WTC11 (cell line): Measurements from ENCODE around the gene TMEM38A. TPM values are rescaled to one million over a fixed set of nuclear protein-coding genes. Genes with fewer than 3 reads are reported as not detected.
A peak's percentile ranks its signal among the peaks of the same experiment; 100 is the strongest.

Experiments used
- ATAC-seq: fragments of 200-7000 bp; cut with Tn5 transposase; 2 replicates; pipeline ENCODE4 v1.10.0; 2021; ENCODE audit warnings: mild to moderate bottlenecking, moderate library complexity
- CTCF ChIA-PET: fragments of 300-600 bp; sonication (Branson Sonifier 250); formaldehyde crosslinking; loops from one replicate; lab custom pipeline; 2021; ENCODE audit warnings: antibody characterized with exemption; lab: Charles Lee
- POLR2A ChIA-PET: fragments of 350-600 bp; sonication (Branson Sonifier 250); formaldehyde crosslinking; loops from one replicate; lab custom pipeline; 2021; ENCODE audit warnings: antibody characterized with exemption; lab: Charles Lee
- DNase-seq: peaks from one replicate; pipeline ENCODE4 v3.0.0; 2021; ENCODE audit warnings: low spot score
- H3K27ac Mint-ChIP-seq: 2 replicates; pipeline ENCODE4 v1.8.0; 2021; ENCODE audit warnings: mixed read lengths
- H3K27me3 Mint-ChIP-seq: 2 replicates; pipeline ENCODE4 v1.8.0; 2021; ENCODE audit warnings: low read depth, mild to moderate bottlenecking, moderate library complexity, mixed read lengths
- H3K36me3 Mint-ChIP-seq: 2 replicates; pipeline ENCODE4 v1.8.0; 2021; ENCODE audit warnings: mixed read lengths
- H3K4me1 Mint-ChIP-seq: 2 replicates; pipeline ENCODE4 v1.8.0; 2022; ENCODE audit warnings: mixed read lengths
- H3K4me3 Mint-ChIP-seq: 2 replicates; pipeline ENCODE4 v1.8.0; 2021; ENCODE audit warnings: mild to moderate bottlenecking, moderate library complexity, mixed read lengths
- H3K9me3 Mint-ChIP-seq: 2 replicates; pipeline ENCODE4 v1.8.0; 2021; ENCODE audit warnings: mixed read lengths
- ATF1 ChIP-seq: sonication (generic); formaldehyde crosslinking; IDR thresholded peaks from 2 replicates; pipeline ENCODE4 v1.8.1; 2023; ENCODE audit warnings: mild to moderate bottlenecking, moderate library complexity, missing genetic modification reagents
- CREM ChIP-seq: sonication (generic); formaldehyde crosslinking; IDR thresholded peaks from 2 replicates; pipeline ENCODE4 v1.8.1; 2022; ENCODE audit warnings: mild to moderate bottlenecking, missing genetic modification reagents, moderate library complexity
- FOXK1 ChIP-seq: sonication (generic); formaldehyde crosslinking; IDR thresholded peaks from 2 replicates; pipeline ENCODE4 v1.8.0; 2022; ENCODE audit warnings: mild to moderate bottlenecking, moderate library complexity, missing genetic modification reagents
- HMGA2 ChIP-seq: fragments of 250-450 bp; sonication (Bioruptor Pico); IDR thresholded peaks from 2 replicates; pipeline ENCODE4 v1.4.0; 2021; ENCODE audit warnings: mild to moderate bottlenecking, moderate library complexity
- JUN ChIP-seq: sonication (generic); formaldehyde crosslinking; IDR thresholded peaks from 2 replicates; pipeline ENCODE4 v1.8.0; 2023; ENCODE audit warnings: mild to moderate bottlenecking, missing genetic modification reagents
- KAT7 ChIP-seq: sonication (generic); formaldehyde crosslinking; IDR thresholded peaks from 2 replicates; pipeline ENCODE4 v1.8.1; 2023; ENCODE audit warnings: missing genetic modification reagents, mild to moderate bottlenecking, borderline replicate concordance
- MXD4 ChIP-seq: fragments of 250-450 bp; sonication (Bioruptor Pico); IDR thresholded peaks from 2 replicates; pipeline ENCODE4 v1.8.0; 2021; ENCODE audit warnings: mild to moderate bottlenecking, moderate library complexity, borderline replicate concordance
- NFYB ChIP-seq: sonication (generic); formaldehyde crosslinking; conservative IDR thresholded peaks from 2 replicates; pipeline ENCODE4 v1.8.0; 2022; ENCODE audit warnings: low read depth, missing genetic modification reagents
- OVOL2 ChIP-seq: fragments of 250-450 bp; sonication (Bioruptor Pico); IDR thresholded peaks from 2 replicates; pipeline ENCODE4 v1.9.0; 2021; ENCODE audit warnings: mild to moderate bottlenecking, borderline replicate concordance
- PRRX2 ChIP-seq: fragments of 250-450 bp; sonication (Bioruptor Pico); IDR thresholded peaks from 2 replicates; pipeline ENCODE4 v1.8.0; 2021; ENCODE audit warnings: mild to moderate bottlenecking
- RORB ChIP-seq: fragments of 250-450 bp; sonication (Bioruptor Pico); IDR thresholded peaks from 2 replicates; pipeline ENCODE4 v1.9.0; 2021; ENCODE audit warnings: mild to moderate bottlenecking
- TCF7 ChIP-seq: sonication (generic); formaldehyde crosslinking; IDR thresholded peaks from 2 replicates; pipeline ENCODE4 v1.8.0; 2022; ENCODE audit warnings: mild to moderate bottlenecking, low read depth, missing genetic modification reagents, moderate library complexity
- TEAD4 ChIP-seq: sonication (generic); formaldehyde crosslinking; IDR thresholded peaks from 2 replicates; pipeline ENCODE4 v1.8.0; 2022; ENCODE audit warnings: mild to moderate bottlenecking, missing genetic modification reagents
- ZBTB21 ChIP-seq: sonication (generic); formaldehyde crosslinking; IDR thresholded peaks from 2 replicates; pipeline ENCODE4 v1.8.1; 2023; ENCODE audit warnings: mild to moderate bottlenecking, missing genetic modification reagents, borderline replicate concordance
- ZNF219 ChIP-seq: sonication (generic); formaldehyde crosslinking; IDR thresholded peaks from 2 replicates; pipeline ENCODE4 v1.8.0; 2023; ENCODE audit warnings: missing genetic modification reagents, mild to moderate bottlenecking, borderline replicate concordance
- ZNF232 ChIP-seq: sonication (generic); formaldehyde crosslinking; IDR thresholded peaks from 2 replicates; pipeline ENCODE4 v1.8.0; 2022; ENCODE audit warnings: mild to moderate bottlenecking, missing genetic modification reagents
- ZNF263 ChIP-seq: sonication (generic); formaldehyde crosslinking; IDR thresholded peaks from 2 replicates; pipeline ENCODE4 v1.8.1; 2022; ENCODE audit warnings: low read depth, mild to moderate bottlenecking, moderate library complexity, missing genetic modification reagents
- ZNF317 ChIP-seq: sonication (generic); formaldehyde crosslinking; IDR thresholded peaks from 2 replicates; pipeline ENCODE4 v1.8.1; 2023; ENCODE audit warnings: low read depth, mild to moderate bottlenecking, moderate library complexity, missing genetic modification reagents, borderline replicate concordance
- total RNA-seq: library from RNA; stranded (reverse); gene quantifications from 3 replicates; pipeline ENCODE4 v1.2.3, GENCODE V29; 2021
- TF ChIP-seq, protein P1 (sequence below): sonication (generic); formaldehyde crosslinking; IDR thresholded peaks from 2 replicates; pipeline ENCODE4 v1.8.1; 2022; ENCODE audit warnings: missing genetic modification reagents, borderline replicate concordance
- TF ChIP-seq, protein P2 (sequence below): fragments of 200-600 bp; IDR thresholded peaks from 2 replicates; pipeline ENCODE4 v1.8.0; 2022; ENCODE audit warnings: antibody characterized with exemption
- TF ChIP-seq, protein P3 (sequence below): fragments of 250-450 bp; sonication (Bioruptor Pico); conservative IDR thresholded peaks from 2 replicates; pipeline ENCODE4 v1.9.0; 2021; ENCODE audit warnings: mild to moderate bottlenecking
- TF ChIP-seq, protein P4 (sequence below): sonication (generic); formaldehyde crosslinking; IDR thresholded peaks from 2 replicates; pipeline ENCODE4 v1.8.1; 2022; ENCODE audit warnings: low read depth, mild to moderate bottlenecking, moderate library complexity, missing genetic modification reagents, borderline replicate concordance
- TF ChIP-seq, protein P5 (sequence below): sonication (generic); formaldehyde crosslinking; IDR thresholded peaks from 2 replicates; pipeline ENCODE4 v1.8.0; 2022; ENCODE audit warnings: mild to moderate bottlenecking, missing genetic modification reagents
- TF ChIP-seq, protein P6 (sequence below): sonication (generic); formaldehyde crosslinking; conservative IDR thresholded peaks from 2 replicates; pipeline ENCODE4 v1.8.1; 2022; ENCODE audit warnings: mild to moderate bottlenecking, missing genetic modification reagents
- TF ChIP-seq, protein P7 (sequence below): fragments of 250-450 bp; sonication (Bioruptor Pico); IDR thresholded peaks from 2 replicates; pipeline ENCODE4 v1.9.0; 2021; ENCODE audit warnings: mild to moderate bottlenecking, borderline replicate concordance

TMEM38A gene
- total RNA-seq, 1 experiment from 2014 or later = 9.5 TPM

DNA sequence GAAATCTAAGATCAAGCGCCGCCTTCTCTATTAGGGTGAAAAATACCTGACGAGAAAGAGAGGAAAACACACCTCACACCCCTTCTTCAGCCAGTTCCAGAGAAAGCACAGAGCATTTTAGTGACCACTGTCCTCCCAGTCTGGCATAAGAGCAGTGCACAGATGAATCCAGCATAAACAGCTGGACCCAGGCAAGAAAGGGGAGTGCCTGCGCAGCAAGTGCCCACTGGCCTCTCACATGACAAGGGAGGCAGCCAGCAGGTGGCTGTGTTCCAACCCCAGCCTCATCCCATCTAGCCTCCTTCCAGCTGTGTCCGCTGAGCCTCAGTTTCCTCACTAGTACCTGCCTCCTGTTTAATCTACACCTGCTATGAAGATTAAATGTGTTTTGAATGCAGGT lies 40.9 kb upstream of the TMEM38A start:
- Mint-ChIP-seq H3K4me1 (peaks cover 39% of the 10 kb centered on the region), H3K4me3 (no peak overlapping the region), H3K36me3 (no peaks in the 10 kb centered on the region), H3K27me3 (no peaks in the 10 kb centered on the region), H3K9me3 (no peaks in the 10 kb centered on the region), H3K27ac (no peak overlapping the region)
- TF ChIP-seq, protein P1, sequence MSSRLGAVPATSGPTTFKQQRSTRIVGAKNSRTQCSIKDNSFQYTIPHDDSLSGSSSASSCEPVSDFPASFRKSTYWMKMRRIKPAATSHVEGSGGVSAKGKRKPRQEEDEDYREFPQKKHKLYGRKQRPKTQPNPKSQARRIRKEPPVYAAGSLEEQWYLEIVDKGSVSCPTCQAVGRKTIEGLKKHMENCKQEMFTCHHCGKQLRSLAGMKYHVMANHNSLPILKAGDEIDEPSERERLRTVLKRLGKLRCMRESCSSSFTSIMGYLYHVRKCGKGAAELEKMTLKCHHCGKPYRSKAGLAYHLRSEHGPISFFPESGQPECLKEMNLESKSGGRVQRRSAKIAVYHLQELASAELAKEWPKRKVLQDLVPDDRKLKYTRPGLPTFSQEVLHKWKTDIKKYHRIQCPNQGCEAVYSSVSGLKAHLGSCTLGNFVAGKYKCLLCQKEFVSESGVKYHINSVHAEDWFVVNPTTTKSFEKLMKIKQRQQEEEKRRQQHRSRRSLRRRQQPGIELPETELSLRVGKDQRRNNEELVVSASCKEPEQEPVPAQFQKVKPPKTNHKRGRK (CRISPR knock-in tag) = no peak
- TF ChIP-seq MXD4 (CRISPR knock-in tag) = no peak
- no peak for TF ChIP-seq KAT7 (CRISPR knock-in tag)
- no peak for TF ChIP-seq ZNF317 (CRISPR knock-in tag)
- TF ChIP-seq FOXK1 = no peak
- TF ChIP-seq RORB = no peak
- TF ChIP-seq OVOL2 = no peak
- no peak for TF ChIP-seq NFYB
- TF ChIP-seq, protein P2, sequence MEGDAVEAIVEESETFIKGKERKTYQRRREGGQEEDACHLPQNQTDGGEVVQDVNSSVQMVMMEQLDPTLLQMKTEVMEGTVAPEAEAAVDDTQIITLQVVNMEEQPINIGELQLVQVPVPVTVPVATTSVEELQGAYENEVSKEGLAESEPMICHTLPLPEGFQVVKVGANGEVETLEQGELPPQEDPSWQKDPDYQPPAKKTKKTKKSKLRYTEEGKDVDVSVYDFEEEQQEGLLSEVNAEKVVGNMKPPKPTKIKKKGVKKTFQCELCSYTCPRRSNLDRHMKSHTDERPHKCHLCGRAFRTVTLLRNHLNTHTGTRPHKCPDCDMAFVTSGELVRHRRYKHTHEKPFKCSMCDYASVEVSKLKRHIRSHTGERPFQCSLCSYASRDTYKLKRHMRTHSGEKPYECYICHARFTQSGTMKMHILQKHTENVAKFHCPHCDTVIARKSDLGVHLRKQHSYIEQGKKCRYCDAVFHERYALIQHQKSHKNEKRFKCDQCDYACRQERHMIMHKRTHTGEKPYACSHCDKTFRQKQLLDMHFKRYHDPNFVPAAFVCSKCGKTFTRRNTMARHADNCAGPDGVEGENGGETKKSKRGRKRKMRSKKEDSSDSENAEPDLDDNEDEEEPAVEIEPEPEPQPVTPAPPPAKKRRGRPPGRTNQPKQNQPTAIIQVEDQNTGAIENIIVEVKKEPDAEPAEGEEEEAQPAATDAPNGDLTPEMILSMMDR = no peak
- TF ChIP-seq TEAD4 (CRISPR knock-in tag) = no peak
- no peak for TF ChIP-seq ATF1 (CRISPR knock-in tag)
- TF ChIP-seq JUN (CRISPR knock-in tag) = no peak
- TF ChIP-seq, protein P3, sequence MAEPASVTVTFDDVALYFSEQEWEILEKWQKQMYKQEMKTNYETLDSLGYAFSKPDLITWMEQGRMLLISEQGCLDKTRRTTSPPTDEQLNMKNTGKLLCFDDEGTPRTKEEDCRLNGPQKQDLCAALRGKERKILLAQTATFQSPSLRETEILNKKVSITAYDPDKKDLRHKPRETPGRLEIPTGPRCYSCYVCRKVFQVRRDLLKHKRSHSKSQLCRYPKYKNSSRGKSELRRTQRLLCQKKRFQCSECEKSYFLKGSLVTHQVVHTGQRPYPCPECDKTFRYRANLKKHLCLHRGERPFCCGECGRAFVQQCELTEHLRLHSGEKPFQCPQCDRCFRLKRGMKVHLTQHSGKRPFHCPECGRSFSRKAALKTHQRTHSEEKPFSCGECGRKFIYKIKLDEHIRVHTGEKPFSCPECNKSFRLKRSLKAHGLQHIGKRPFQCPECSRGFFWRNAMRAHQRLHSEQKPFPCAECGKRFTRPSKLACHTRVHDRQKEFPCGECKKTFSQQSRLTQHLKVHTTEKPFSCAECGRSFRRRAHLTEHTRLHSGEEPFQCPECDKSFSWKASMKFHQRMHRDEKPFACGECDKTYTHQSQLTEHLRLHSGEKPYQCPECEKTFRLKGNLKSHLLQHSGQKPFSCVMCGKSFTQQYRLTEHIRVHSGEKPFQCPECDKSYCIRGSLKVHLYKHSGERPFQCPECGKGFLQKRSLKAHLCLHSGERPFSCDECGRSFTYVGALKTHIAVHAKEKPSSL (CRISPR knock-in tag) = no peak
- no peak for TF ChIP-seq ZBTB21 (CRISPR knock-in tag)
- TF ChIP-seq TCF7 (CRISPR knock-in tag) = no peak
- TF ChIP-seq PRRX2 (CRISPR knock-in tag) = no peak
- CTCF ChIA-PET = no interaction called here
- POLR2A ChIA-PET = no interaction called here
- ATAC-seq = no peak
- no peak for DNase-seq

DNA sequence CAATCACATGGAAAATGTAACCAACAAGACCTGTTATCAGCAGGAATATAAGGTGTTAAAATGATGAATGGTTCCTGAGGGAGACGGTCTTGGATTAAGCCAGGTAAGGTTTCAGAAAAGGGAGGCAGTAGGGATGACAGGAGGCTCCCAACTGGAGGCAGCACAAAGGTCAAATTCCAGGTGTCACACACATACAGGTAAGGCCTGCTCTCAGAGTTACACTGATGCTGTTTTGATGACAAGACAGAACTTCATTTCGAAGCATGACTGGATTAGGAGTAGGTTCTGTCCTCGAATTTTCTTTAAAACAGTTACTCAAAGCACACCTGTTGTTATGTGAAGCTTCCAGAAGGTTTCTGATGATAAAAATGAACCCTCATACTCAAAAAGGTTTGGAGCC lies 40.4 kb upstream of the TMEM38A start:
- H3K36me3 Mint-ChIP-seq = peaks cover 4% of the 10 kb centered on the region; the same call in 1 of the 2 replicates
- ChIA-PET POLR2A (no interaction called here), CTCF (no interaction called here)
- H3K9me3 Mint-ChIP-seq = no peaks in the 10 kb centered on the region
- DNase-seq (no peak), ATAC-seq (no peak)
- H3K27me3 Mint-ChIP-seq = no peaks in the 10 kb centered on the region
- H3K4me3 Mint-ChIP-seq = no peak overlapping the region
- H3K4me1 Mint-ChIP-seq = peaks cover 39% of the 10 kb centered on the region
- H3K27ac Mint-ChIP-seq = 0 out of 2 replicates have a peak overlapping the region, but pooled peaks have one; percentile 2
- TF ChIP-seq CREM (no peak), ZNF219 (CRISPR knock-in tag) (no peak), HMGA2 (CRISPR knock-in tag) (no peak), ZNF232 (CRISPR knock-in tag) (no peak), RORB (no peak), ZNF263 (CRISPR knock-in tag) (no peak)
- TF ChIP-seq, protein P4, sequence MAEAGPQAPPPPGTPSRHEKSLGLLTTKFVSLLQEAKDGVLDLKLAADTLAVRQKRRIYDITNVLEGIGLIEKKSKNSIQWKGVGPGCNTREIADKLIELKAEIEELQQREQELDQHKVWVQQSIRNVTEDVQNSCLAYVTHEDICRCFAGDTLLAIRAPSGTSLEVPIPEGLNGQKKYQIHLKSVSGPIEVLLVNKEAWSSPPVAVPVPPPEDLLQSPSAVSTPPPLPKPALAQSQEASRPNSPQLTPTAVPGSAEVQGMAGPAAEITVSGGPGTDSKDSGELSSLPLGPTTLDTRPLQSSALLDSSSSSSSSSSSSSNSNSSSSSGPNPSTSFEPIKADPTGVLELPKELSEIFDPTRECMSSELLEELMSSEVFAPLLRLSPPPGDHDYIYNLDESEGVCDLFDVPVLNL (CRISPR knock-in tag) = no peak
- TF ChIP-seq, protein P5, sequence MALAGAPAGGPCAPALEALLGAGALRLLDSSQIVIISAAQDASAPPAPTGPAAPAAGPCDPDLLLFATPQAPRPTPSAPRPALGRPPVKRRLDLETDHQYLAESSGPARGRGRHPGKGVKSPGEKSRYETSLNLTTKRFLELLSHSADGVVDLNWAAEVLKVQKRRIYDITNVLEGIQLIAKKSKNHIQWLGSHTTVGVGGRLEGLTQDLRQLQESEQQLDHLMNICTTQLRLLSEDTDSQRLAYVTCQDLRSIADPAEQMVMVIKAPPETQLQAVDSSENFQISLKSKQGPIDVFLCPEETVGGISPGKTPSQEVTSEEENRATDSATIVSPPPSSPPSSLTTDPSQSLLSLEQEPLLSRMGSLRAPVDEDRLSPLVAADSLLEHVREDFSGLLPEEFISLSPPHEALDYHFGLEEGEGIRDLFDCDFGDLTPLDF (CRISPR knock-in tag) = no peak
- TF ChIP-seq, protein P6, sequence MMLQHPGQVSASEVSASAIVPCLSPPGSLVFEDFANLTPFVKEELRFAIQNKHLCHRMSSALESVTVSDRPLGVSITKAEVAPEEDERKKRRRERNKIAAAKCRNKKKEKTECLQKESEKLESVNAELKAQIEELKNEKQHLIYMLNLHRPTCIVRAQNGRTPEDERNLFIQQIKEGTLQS = no peak
- TF ChIP-seq, protein P7, sequence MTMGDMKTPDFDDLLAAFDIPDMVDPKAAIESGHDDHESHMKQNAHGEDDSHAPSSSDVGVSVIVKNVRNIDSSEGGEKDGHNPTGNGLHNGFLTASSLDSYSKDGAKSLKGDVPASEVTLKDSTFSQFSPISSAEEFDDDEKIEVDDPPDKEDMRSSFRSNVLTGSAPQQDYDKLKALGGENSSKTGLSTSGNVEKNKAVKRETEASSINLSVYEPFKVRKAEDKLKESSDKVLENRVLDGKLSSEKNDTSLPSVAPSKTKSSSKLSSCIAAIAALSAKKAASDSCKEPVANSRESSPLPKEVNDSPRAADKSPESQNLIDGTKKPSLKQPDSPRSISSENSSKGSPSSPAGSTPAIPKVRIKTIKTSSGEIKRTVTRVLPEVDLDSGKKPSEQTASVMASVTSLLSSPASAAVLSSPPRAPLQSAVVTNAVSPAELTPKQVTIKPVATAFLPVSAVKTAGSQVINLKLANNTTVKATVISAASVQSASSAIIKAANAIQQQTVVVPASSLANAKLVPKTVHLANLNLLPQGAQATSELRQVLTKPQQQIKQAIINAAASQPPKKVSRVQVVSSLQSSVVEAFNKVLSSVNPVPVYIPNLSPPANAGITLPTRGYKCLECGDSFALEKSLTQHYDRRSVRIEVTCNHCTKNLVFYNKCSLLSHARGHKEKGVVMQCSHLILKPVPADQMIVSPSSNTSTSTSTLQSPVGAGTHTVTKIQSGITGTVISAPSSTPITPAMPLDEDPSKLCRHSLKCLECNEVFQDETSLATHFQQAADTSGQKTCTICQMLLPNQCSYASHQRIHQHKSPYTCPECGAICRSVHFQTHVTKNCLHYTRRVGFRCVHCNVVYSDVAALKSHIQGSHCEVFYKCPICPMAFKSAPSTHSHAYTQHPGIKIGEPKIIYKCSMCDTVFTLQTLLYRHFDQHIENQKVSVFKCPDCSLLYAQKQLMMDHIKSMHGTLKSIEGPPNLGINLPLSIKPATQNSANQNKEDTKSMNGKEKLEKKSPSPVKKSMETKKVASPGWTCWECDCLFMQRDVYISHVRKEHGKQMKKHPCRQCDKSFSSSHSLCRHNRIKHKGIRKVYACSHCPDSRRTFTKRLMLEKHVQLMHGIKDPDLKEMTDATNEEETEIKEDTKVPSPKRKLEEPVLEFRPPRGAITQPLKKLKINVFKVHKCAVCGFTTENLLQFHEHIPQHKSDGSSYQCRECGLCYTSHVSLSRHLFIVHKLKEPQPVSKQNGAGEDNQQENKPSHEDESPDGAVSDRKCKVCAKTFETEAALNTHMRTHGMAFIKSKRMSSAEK (CRISPR knock-in tag) = no peak
